ENCODE results near the gene GPR32. TPM values are rescaled to one million over a fixed set of nuclear protein-coding genes. Genes with fewer than 3 reads are reported as not detected.

The GPR32 gene
- total and polyA plus RNA-seq, 2 donors from 2014 or later = not detected

GRCh38 chr19:50821248-50821612, 51.0 kb downstream of the GPR32 start:
- intact Hi-C loops (cut with DNase I) = no loop called here
- H3K4me3 ChIP-seq (ENCODE audit: low read length in 3 of 3) = no peak overlapping the region
- no peak overlapping the region for H3K27ac ChIP-seq (ENCODE audit: low read depth in 2 of 2, low read length in 2 of 2)
- no peak for FAIRE-seq
- peaks cover 18% of the 10 kb centered on the region for H3K27me3 ChIP-seq (ENCODE audit: control insufficient read depth, insufficient read depth, low read length)
- peaks cover 0 to 2% (median 0%) of the 10 kb centered on the region in 3 donors for H3K4me1 ChIP-seq (ENCODE audit: control insufficient read depth in 2 of 3, insufficient read depth in 2 of 3, low read depth in 1 of 3, low read length in 3 of 3)
- H3K9me3 ChIP-seq (ENCODE audit: control insufficient read depth in 2 of 3, insufficient read depth in 1 of 3, low read length in 3 of 3) = no peaks in the 10 kb centered on the region
- H3K36me3 ChIP-seq (ENCODE audit: control insufficient read depth in 2 of 3, insufficient read depth in 3 of 3, low read length in 3 of 3) = no peaks in the 10 kb centered on the region
- H3K9ac ChIP-seq (ENCODE audit: low read length in 3 of 3) = no peak overlapping the region
- no peak for TF ChIP-seq CTCF (IDR thresholded peaks at IDR 0.05; ENCODE audit: borderline replicate concordance, extremely low read depth, insufficient read depth)
- DNase-seq = no peak

Other genes with a start within 250 kb of the GPR32 start
- gene LRRC4B, start 202.0 kb upstream of the GPR32 start, total RNA-seq = 1.2 TPM
- 2.6 TPM for gene LRRC4B, start 202.0 kb upstream of the GPR32 start, polyA plus RNA-seq (ENCODE audit: insufficient read depth, low read depth, low replicate concordance)
- gene SYT3, start 130.6 kb upstream of the GPR32 start, total RNA-seq = 0.63 TPM
- 0.54 TPM for gene SYT3, start 130.6 kb upstream of the GPR32 start, polyA plus RNA-seq (ENCODE audit: insufficient read depth, low read depth, low replicate concordance)
- 3.0 TPM for gene C19orf81, start 121.0 kb upstream of the GPR32 start, total RNA-seq
- gene C19orf81, start 121.0 kb upstream of the GPR32 start, polyA plus RNA-seq (ENCODE audit: insufficient read depth, low read depth, low replicate concordance) = 1.6 TPM
- gene SHANK1, start 50.7 kb upstream of the GPR32 start, total RNA-seq = 0.35 TPM
- 0.24 TPM for gene SHANK1, start 50.7 kb upstream of the GPR32 start, polyA plus RNA-seq (ENCODE audit: insufficient read depth, low read depth, low replicate concordance)
- 9.6 TPM for gene CLEC11A, start 47.1 kb upstream of the GPR32 start, total RNA-seq
- gene CLEC11A, start 47.1 kb upstream of the GPR32 start, polyA plus RNA-seq (ENCODE audit: insufficient read depth, low read depth, low replicate concordance) = 24.5 TPM
- gene ACP4, start 20.0 kb downstream of the GPR32 start, total RNA-seq = not detected
- gene ACP4, start 20.0 kb downstream of the GPR32 start, polyA plus RNA-seq (ENCODE audit: insufficient read depth, low read depth, low replicate concordance) = not detected
- gene KLK1, start 53.3 kb downstream of the GPR32 start, total RNA-seq = 0.41 TPM
- 827 TPM for gene KLK1, start 53.3 kb downstream of the GPR32 start, polyA plus RNA-seq (ENCODE audit: insufficient read depth, low read depth, low replicate concordance)
- not detected for gene KLK15, start 63.1 kb downstream of the GPR32 start, total RNA-seq
- 2.7 TPM for gene KLK15, start 63.1 kb downstream of the GPR32 start, polyA plus RNA-seq (ENCODE audit: insufficient read depth, low read depth, low replicate concordance)
- not detected for gene KLK3, start 84.5 kb downstream of the GPR32 start, total RNA-seq
- gene KLK3, start 84.5 kb downstream of the GPR32 start, polyA plus RNA-seq (ENCODE audit: insufficient read depth, low read depth, low replicate concordance) = 1.6 TPM
- gene KLK2, start 103.0 kb downstream of the GPR32 start, total RNA-seq = not detected
- gene KLK2, start 103.0 kb downstream of the GPR32 start, polyA plus RNA-seq (ENCODE audit: insufficient read depth, low read depth, low replicate concordance) = not detected
- not detected for gene KLK4, start 140.9 kb downstream of the GPR32 start, total RNA-seq
- 1.2 TPM for gene KLK4, start 140.9 kb downstream of the GPR32 start, polyA plus RNA-seq (ENCODE audit: insufficient read depth, low read depth, low replicate concordance)
- gene KLK5, start 182.6 kb downstream of the GPR32 start, total RNA-seq = 0.88 TPM
- gene KLK5, start 182.6 kb downstream of the GPR32 start, polyA plus RNA-seq (ENCODE audit: insufficient read depth, low read depth, low replicate concordance) = 1.1 TPM
- gene KLK6, start 199.1 kb downstream of the GPR32 start, total RNA-seq = 15.0 TPM
- gene KLK6, start 199.1 kb downstream of the GPR32 start, polyA plus RNA-seq (ENCODE audit: insufficient read depth, low read depth, low replicate concordance) = 30.3 TPM
- 1.0 TPM for gene KLK7, start 213.5 kb downstream of the GPR32 start, total RNA-seq
- gene KLK7, start 213.5 kb downstream of the GPR32 start, polyA plus RNA-seq (ENCODE audit: insufficient read depth, low read depth, low replicate concordance) = 22.5 TPM
- 4.2 TPM for gene KLK8, start 231.1 kb downstream of the GPR32 start, total RNA-seq
- gene KLK8, start 231.1 kb downstream of the GPR32 start, polyA plus RNA-seq (ENCODE audit: insufficient read depth, low read depth, low replicate concordance) = 1.3 TPM
- 0.63 TPM for gene KLK10, start 249.2 kb downstream of the GPR32 start, total RNA-seq
- gene KLK10, start 249.2 kb downstream of the GPR32 start, polyA plus RNA-seq (ENCODE audit: insufficient read depth, low read depth, low replicate concordance) = not detected